Iris pigment epithelial cell (primary cell): Measurements from ENCODE around the gene NDUFA7.
"Not testable (repeated sequence)": the region's sequence is repeated elsewhere in the genome, so short reads cannot be mapped to it uniquely, and the experiment has no call there.

Source experiments
- DNase-seq: peaks from one replicate; pipeline ENCODE4 v3.0.0-alpha.2; 2011; ENCODE audit warnings: low read depth

Gene NDUFA7

DNA sequence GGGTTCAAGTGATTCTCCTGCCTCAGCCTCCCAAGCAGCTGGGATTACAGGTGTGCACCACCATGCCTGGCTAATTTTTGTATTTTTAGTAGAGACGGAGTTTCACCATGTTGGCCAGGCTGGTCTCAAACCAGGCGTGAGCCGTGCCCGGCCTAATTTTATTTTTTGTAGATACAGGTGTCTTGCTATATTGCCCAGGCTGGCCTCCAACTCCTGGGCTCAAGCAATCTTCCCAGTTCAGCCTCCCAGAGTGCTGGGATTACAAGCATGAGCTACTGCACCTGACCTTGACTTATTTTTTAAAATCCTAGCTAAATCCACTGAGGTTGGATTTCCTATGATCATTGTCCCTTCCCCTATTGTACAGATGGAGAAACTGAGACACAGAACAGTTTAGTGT lies 20.3 kb upstream of the NDUFA7 start:
- not testable (repeated sequence) for DNase-seq

DNA sequence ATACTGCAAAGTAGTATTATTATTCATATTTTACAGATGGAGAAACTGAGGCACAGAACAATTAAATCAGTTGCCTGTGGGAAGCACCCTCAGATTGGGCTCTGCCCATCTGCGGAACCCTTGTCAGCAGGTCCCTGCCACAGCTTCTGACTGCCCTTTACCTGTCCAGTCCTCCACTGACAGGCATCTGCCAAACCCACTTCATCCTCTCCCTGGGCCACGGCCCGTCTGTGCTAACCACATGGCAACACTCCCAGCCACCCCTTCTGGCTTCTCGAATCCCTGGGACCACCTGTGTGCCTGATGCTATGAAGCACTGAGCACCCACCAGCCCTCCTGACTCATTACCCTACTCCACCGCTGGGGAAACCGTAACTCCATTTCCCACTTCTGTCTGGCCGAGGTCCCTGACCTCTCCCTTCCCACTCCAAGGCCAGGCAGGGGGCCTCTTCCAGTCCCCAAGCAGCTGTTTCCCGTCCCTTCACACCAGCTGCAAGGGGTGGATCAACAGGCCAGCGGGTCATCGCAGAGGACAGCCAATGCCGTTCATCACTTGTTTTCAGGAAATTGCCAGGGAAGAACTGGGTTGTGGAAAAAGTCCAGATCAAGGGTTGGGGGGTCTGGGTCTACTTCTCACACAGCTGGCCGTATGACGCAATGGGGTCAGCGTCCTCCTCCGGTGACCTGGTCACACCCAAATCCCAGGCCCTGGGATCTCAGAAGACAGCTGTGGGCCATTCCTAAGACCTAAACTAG lies 19.3 kb upstream of the NDUFA7 start:
- DNase-seq, result no peak

DNA sequence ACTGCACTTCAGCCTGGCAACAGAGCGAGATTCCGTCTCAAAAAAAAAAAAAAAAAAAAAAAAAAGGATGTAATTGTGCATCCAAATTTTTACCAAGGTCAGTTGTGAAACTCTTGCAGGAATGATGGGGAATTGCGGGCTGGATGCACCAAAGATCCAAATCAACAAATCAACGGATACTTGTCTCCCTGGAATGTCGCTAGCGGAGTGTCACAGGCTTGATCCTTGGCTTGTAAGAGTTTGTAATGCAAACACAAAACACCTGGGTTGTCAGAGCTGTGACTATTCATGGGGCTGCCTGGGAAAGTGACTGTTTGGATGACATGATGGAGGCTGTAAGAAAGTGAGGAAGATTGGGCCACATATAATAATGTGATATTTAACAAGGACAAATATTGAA lies 17.7 kb upstream of the NDUFA7 start:
- no peak for DNase-seq

DNA sequence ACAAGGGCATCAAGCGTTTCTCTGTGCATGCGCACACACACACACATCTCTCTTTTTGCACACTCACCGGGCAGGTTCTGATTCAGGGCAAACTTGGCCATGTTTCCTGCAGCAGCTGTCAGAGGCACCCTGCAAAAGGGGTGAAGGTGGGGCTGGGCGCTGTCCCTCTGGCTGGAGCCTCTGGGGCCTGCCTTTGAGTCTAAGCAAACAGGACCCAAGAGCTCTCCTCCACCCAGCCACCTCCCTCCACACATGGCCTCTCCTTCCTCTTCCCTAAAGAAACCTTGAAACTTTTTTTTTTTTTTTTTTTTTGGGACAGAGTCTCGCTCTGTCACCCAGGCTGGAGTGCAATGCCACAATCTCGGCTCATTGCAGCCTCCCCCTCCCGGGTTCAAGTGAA lies 16.6 kb upstream of the NDUFA7 start:
- DNase-seq, result no peak

DNA sequence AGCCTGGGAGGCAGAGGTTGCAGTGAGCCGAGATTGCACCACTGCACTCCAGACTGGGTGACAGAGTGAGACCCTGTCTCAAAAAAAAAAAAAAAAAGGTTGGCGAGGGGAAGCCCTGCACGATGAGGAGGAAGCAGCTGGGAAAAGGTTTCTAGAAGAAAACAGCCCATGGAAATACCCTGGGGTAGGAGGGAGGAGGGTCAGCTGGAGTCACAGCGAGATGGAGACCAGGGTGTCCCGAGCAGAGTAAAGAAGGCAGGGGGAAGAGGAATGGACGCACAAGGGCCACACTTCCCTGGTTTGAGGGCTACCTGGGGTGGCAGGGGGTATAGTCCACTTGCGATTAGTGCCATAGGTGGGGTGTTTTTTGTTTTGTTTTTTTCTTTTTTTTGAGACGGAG lies 15.5 kb upstream of the NDUFA7 start:
- no peak for DNase-seq

DNA sequence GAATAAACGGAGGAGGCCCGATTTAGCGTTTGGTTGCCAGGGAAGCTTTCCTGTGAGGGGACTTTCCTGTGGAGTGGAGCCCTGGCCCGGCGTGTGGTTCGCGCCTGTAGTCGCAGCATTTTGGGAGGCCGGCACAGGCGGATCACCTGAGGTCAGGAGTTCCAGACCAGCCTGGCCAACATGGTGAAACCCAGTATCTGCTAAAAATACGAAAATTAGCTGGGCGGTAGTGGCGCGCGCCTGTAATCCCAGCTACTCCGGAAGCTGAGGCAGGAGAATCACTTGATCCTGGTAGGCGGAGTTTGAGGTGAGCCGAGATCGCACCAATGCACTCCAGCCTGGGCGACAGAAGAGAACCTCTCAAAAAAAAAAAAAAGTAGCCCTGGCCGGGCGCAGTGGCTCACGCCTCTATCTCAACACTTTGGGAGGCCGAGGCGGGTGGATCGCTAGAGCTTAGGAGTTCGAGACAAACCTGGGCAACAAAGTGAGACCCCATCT lies 14.9 kb upstream of the NDUFA7 start:
- DNase-seq, result no peak

DNA sequence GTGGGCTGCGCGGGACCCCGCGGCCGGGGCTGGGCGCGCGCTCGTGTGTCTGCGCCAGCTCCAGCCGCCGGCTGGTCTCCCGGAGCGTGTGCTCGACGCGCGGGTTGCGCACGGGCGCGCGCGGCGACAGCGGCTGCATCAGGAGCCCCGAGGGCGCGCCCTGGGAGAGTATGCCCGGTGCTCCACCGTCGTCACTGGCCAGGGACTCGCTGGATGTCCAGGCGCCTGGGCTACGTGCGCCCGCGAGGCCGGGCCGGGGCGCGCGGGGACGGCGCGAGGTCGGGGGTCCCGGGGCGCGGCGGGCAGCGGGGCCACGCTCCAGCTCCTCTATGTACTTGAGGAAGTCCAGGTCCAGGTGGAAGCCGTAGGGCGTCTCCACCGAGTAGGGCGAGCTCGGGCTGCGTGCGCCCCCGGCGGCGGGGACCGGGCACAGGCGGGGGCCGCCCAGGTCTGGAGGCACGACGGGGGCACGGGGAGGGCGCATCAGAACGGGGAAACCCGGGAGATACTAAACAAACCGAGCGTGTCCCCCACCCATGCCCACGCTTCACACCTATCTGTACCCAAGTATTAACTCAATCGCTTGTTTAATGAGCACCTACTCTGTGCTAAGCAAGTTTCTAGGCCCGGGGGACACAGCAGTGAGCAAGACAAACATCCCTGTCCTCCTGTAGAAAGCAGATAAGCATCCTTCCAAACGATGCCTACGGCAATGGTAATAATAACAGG lies 14.3 kb upstream of the NDUFA7 start:
- no peak for DNase-seq

DNA sequence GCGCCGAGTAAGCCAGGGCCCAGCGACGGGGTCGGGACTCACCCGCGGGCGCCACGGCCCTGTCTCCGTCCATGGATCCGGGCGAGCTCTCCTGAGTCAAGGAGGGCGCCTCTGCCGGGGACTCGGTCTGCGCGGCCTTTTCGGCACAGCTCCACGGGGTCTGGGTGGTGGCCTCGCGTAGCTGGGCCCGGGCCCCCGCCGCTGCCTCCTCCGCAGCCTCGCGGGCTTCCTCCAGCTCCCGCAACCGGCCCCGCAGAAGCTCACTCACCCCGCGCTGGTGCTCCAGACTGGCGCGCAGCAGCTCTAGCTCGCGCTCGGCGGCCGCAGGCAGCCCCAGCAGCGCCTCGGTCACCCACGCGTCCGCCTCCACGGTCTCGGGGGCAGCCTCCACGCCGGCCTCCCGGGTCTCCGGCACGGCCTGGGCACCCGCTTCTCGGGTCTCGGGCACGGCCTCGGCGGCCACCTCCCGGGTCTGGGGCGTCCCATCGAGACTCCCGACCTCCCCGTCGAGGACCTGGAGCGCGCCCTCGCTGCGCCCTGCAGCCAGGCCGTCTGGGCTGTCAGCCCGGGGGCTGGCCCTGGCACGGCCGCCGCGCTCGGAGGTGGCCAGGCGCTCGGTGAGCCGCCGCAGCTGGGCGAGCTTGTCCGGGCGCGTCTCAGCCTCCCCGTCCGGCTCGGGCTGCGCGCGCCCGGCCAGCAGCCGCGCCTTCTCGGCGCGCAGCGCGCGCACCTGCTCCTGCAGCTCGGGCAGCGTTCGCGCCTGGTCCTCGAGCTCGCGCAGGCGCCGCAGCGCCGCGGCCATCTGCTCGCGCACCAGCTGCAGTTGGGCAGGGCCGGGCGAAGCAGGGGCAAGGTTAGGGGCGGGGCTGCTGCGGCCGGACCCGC lies 13.5 kb upstream of the NDUFA7 start:
- DNase-seq, result peak; percentile 82

DNA sequence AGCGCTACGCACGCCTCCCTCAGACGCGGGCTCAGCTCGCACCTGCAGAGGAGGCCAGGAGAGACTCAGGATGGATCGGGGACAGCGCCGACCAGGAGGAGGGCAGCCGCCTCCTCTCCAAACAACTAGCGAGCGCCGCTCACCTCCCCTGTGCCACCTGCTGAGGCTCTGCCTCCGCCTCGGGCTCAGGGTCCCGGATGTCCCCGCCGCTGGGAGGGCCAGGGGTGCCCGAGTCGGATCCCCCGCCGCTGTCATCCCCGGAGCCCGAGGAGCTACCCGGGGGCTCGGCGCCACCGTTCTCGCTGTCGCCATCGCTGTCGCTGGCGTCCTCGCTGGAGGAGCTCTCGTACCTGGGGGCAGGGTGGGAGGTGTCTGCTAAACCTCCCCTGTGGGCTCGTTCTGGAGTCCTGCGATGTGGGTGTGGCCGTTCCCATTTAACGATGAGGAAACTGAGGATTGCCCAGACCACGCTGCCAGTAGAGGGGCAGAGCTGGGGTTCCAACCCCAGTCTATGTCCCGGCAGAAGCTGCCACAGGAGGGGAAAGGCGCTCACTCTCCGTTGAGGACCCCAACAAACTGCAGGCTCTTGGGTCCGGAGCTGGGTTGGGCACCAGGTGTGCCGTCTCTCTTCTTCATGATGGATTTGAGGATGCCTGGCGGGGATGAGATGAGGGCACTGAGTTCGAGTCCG lies 12.7 kb upstream of the NDUFA7 start:
- no peak for DNase-seq

DNA sequence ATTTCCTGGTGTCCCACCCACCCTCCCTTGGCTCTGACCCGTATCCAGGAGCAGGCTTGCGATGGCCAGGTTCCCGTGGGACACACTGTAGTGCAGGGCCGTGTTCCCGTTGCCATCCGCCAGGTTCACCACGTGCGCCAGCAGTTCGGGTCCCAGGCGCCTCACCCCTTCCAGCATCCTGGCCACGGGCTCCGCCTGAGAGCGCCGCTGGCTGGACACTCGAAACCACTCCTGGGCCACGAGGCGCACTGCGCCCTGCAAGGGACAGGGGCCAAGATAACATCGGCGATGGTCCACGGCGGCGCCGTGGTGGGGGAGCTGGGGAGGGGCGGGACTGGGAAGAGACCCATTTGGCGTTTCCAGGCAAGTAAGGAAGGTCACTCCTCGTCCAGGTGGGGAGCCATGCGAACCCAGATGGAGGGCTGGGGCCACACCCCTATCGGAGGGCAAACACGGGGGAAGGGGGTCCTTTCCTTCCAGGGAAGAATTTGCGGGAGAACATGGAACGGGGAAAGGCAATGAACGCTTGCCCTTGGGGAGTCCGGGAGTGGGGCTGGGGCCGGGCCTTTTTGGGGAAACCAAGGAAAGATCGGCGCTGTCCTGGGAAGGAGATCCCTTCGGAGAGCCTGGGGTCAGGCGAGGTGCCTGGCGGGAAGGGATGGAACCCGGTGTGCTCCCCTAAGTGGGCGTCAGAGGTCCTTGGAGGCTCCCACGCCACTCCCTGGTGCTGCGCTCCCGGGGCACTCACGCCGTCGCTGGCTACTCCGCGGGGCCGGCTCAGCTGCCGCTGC lies 12.0 kb upstream of the NDUFA7 start:
- no peak for DNase-seq

DNA sequence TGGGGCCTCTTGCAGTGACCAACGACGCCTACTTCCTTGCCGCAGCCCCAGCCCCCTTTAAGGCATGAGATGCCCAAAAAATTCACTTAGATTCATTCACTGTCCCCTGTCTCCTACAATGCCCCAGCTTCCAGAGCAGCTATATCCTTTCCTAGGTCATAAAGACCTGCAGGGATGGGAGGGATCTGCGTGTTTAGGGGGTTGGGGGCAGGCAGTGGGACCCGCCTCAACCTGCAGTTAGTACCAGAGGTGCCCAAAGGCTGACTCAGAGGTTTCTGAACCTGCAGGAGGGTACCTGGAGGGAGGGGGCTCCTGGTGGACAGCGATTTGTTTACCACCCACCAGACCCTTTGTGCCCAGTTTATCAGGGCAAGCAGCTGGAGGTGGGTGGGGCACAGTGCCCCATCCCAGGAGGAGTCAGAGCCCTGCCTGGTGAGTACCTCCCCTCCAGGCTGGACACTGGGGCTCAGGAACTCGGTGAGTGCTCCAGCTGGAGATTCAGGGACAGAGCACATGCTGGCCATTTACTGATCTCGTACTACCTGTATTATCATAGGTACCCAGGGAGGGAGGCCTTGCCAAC lies 10.2 kb upstream of the NDUFA7 start:
- no peak for DNase-seq

DNA sequence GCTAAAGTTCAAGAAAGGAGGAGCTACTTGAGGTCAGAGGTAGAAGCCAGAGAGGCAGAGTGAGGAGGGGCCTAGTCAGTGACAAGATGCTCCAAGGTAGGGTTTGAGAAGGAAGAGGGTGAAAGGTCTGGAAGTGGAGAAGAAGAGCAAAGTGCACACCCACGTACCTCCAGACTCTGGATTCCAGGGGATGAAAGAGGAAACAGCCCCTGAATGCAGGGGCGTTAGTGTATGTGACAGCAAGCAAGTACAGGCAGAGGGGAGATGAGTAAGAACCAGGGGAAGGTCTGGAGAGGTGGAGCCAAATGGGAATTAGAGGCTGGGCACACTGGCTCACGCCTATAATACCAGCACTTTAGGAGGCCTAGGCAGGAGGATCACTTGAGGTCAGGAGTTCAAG lies 8.8 kb upstream of the NDUFA7 start:
- DNase-seq, result no peak

DNA sequence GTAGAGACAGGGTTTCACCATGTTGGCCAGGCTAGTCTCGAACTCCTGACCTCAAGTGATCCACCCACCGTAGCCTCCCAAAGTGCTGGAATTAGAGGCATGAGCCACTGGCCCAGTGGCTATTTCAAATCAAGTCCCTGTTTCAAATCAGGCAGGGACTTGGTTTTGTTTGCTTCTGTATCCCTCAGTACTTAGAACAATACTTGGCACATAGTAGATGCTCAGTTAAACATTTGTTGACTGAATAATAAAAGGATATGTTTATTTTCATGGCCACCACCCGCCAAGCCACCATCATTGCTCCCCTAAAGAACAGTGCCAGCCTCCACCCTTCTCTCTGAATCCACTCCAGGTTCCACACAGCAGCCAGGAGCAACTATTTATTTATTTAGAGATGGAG lies 4.3 kb upstream of the NDUFA7 start:
- no peak for DNase-seq

DNA sequence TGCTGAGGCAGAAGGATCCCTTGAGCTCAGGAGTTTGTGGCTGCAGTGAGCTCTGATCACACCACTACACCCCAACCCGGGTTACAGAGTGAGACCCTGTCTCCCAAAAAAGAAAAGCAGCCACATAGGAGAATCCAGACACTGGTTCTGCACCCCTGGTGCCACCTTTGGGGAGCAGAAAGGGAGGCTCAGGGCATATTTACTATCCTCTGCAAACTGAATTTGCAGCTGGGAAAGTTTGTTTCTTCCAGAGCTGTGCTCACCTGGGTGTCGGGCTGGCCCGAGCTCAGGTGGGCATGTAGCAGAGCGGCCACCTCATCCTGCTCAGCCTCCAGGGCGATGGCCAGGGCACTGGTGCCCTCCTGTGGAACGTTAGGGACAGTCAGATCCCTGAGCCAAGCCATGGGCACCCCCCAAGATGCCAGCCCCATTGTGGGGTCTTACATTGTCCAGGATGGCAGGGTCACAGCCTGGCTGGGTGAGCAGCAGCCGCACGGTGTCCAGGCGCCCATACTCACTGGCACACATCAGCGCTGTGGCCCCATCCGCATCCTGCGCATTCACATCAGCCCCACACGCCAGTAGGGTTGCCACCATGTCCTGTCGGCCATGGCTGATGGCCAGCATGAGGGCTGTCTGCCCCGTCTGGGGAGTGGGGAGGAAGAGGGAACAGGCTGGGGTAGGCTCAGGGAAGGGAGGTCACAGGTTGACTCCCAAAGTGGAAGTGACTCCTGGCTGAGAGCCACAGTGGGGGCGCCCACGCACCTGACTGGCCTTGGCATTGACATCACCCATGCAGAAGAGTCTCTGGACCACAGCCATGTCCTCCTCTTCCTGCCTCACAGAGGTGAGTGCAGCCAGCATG lies 3.2 kb upstream of the NDUFA7 start:
- no peak for DNase-seq

DNA sequence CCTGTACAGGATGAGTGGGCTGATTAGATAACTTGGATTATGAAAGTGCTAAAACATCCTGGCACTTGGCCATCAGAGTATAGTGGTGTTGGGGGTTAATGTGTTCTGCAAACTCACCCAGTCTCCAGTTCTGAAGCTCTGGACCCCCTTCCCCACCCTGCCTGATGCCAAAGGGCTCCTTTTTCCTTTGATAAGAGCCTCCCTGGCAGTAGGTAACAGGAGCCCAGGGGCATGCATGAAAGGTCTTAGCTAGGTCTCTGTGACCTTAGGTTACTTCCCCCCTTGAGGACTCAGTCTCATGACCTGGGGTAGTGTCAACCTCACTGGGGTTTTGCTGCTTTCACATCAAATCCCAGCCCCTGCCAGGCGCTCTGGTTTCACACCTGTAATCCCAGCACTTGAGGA lies 2.6 kb upstream of the NDUFA7 start:
- no peak for DNase-seq

DNA sequence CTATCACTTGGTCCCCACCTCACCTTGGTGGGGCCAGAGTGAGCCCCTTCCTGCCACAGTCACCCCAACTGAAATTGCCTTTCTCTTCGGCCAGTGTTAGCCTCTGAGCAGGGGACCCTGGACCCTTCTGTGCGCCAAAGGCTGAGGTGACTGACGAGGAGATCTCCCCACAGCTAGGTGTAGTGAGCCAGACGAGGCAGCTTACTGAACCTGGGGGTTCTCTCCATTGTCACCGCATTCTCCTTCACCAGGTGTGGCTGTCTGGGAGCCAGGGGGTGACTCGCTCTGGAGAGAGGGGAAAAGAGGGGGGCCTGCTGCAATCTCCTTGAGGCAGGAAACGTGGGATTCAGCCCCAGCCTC lies 1.4 kb upstream of the NDUFA7 start:
- no peak for DNase-seq

DNA sequence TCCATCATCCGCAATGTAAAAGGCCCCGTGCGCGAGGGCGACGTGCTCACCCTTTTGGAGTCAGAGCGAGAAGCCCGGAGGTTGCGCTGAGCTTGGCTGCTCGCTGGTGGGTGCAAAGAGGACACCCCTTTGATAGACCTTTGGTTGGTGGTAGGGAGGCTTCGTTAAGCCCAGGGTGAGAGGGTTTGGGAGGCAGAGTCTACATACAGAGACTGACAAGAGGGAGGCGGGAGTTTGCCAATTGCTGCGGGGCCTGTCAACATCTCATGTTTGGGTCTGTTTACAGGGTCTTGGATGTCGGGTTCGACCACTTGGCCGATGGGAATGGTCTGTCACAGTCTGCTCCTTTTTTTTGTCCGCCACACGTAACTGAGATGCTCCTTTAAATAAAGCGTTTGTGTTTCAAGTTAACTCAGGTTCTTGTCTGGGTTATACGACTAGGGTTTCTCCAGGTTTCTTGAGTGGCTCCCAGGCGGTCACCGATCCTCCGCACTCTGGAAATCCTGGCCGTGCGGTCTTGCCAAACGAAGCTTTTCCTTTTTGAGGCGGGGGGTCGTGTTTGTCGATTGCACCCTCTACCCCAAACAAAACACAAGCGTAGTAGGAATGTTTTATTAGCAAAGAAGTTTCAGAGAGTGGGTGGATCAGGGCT lies 937 bp upstream of the NDUFA7 start:
- no peak for DNase-seq

DNA sequence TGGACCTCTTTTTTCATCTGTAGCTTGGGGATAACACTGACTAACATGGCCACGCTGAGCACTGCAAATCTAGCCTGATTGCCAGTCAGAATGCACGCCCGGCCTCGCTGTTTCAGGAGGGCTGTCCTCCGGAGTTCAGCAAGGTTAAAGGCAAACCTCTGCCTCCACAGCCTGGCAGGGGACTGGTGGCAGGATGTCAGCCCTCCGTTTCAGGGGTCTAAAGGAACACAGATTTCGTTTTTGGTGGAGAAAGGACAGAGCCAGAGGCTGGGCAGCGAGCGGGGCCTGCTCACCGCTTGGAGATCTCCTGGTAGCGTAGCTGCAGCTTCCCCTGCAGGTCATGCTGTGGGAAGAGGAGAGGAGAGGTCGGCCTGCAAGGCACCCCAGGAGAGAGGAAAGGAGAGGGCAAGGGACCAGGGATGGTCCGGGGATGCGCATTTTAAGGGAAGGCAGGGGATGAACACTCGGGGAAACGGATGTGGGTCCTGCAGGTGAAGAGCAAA lies 560 bp downstream of the NDUFA7 start:
- DNase-seq, result no peak
